ENCODE data around the gene BSND.

BSND gene

GRCh38 chr1:55033265-55033614 lies 34.5 kb downstream of the BSND start:
- H3K4me3 ChIP-seq (ENCODE audit: low read depth, low read length): no peak overlapping the region
- no peak for DNase-seq (ENCODE audit: low read depth)
- no peak for TF ChIP-seq CTCF (IDR thresholded peaks at IDR 0.05; ENCODE audit: low read depth, low read length, missing control alignments)

GRCh38 chr1:55034476-55035133 lies 35.9 kb downstream of the BSND start:
- DNase-seq (ENCODE audit: low read depth): no peak
- no peak for TF ChIP-seq CTCF (IDR thresholded peaks at IDR 0.05; ENCODE audit: low read depth, low read length, missing control alignments)

GRCh38 chr1:55035904-55036303 lies 37.2 kb downstream of the BSND start:
- no peak overlapping the region for H3K4me3 ChIP-seq (ENCODE audit: low read depth, low read length)
- DNase-seq (ENCODE audit: low read depth): no peak
- TF ChIP-seq CTCF (IDR thresholded peaks at IDR 0.05; ENCODE audit: low read depth, low read length, missing control alignments): peak; percentile 4

More at GRCh38 chr1:55034476-55035133, 35.9 kb downstream of the BSND start:
- H3K4me3 ChIP-seq (ENCODE audit: low read depth, low read length): no peak overlapping the region

GRCh38 chr1:55037733-55038551 lies 39.2 kb downstream of the BSND start:
- TF ChIP-seq CTCF (IDR thresholded peaks at IDR 0.05; ENCODE audit: low read depth, low read length, missing control alignments): no peak
- H3K4me3 ChIP-seq (ENCODE audit: low read depth, low read length): no peak overlapping the region

GRCh38 chr1:55038552-55038838 lies 39.8 kb downstream of the BSND start:
- TF ChIP-seq CTCF (IDR thresholded peaks at IDR 0.05; ENCODE audit: low read depth, low read length, missing control alignments): no peak
- DNase-seq (ENCODE audit: low read depth): no peak
- H3K4me3 ChIP-seq (ENCODE audit: low read depth, low read length): no peak overlapping the region

More at GRCh38 chr1:55037733-55038551, 39.2 kb downstream of the BSND start:
- DNase-seq (ENCODE audit: low read depth): no peak

GRCh38 chr1:55038974-55039341 lies 40.2 kb downstream of the BSND start:
- H3K4me3 ChIP-seq (ENCODE audit: low read depth, low read length): no peak overlapping the region
- DNase-seq (ENCODE audit: low read depth): no peak
- no peak for TF ChIP-seq CTCF (IDR thresholded peaks at IDR 0.05; ENCODE audit: low read depth, low read length, missing control alignments)
